D721Med (cell line): Measurements from ENCODE around the gene TAPT1.

Source experiments
- DNase-seq: peaks from one replicate; pipeline ENCODE4 v3.0.0; 2011; ENCODE audit warnings: low spot score; ENCODE audit not compliant: insufficient read length
- FAIRE-seq: peaks from 2 replicates; lab custom pipeline; 2011; peaks lifted over from hg19 to GRCh38; lab: Jason Lieb, UNC
- CTCF ChIP-seq: IDR thresholded peaks from 2 replicates; pipeline ENCODE4 v1.5.1; 2012; ENCODE audit warnings: mild to moderate bottlenecking, control low read depth; ENCODE audit not compliant: insufficient read depth; ENCODE audit errors: missing control alignments

The TAPT1 gene

GRCh38 chr4:16259241-16259888 lies 33.1 kb upstream of the TAPT1 start:
- DNase-seq (no peak), FAIRE-seq (no peak)
- no peak for TF ChIP-seq CTCF

GRCh38 chr4:16257611-16258010 lies 31.3 kb upstream of the TAPT1 start:
- DNase-seq, result no peak
- no peak for FAIRE-seq
- no peak for TF ChIP-seq CTCF

- FAIRE-seq (no peak), DNase-seq (no peak)
- TF ChIP-seq CTCF, result no peak
These were observed 30.1 kb upstream of the TAPT1 start for GRCh38 chr4:16256343-16256742.

- FAIRE-seq (no peak), DNase-seq (no peak)
- TF ChIP-seq CTCF, result no peak
These were observed 29.5 kb upstream of the TAPT1 start for GRCh38 chr4:16255730-16256129.

- DNase-seq (no peak), FAIRE-seq (no peak)
- no peak for TF ChIP-seq CTCF
These were observed 27.1 kb upstream of the TAPT1 start for GRCh38 chr4:16253127-16253960.

GRCh38 chr4:16250661-16251365 lies 24.5 kb upstream of the TAPT1 start:
- FAIRE-seq (no peak), DNase-seq (no peak)
- TF ChIP-seq CTCF, result no peak
